Endodermal cell (in vitro differentiated cells): ENCODE measurements around the gene SMDT1. TPM values are rescaled to one million over a fixed set of nuclear protein-coding genes. Genes with fewer than 3 reads are reported as not detected.

Experiments
- DNase-seq: peaks from one replicate; pipeline ENCODE4 v3.0.0-alpha.2; 2017
- H3K27ac ChIP-seq: 2 replicates; pipeline ENCODE4 v1.5.1; 2013; ENCODE audit warnings: mild to moderate bottlenecking, low read depth, low read length, moderate library complexity
- H3K27me3 ChIP-seq: 2 replicates; pipeline ENCODE4 v1.6.1; 2013; ENCODE audit warnings: mild to moderate bottlenecking, low read length, moderate library complexity; ENCODE audit not compliant: insufficient read depth, control insufficient read depth, poor library complexity, severe bottlenecking
- H3K36me3 ChIP-seq: 2 replicates; pipeline ENCODE4 v1.7.0; 2013; ENCODE audit warnings: mild to moderate bottlenecking, low read length, moderate library complexity; ENCODE audit not compliant: control insufficient read depth, insufficient read depth
- H3K4me1 ChIP-seq: one replicate; pipeline ENCODE4 v1.7.0; 2013; ENCODE audit warnings: low read length; ENCODE audit not compliant: control insufficient read depth, insufficient read depth
- H3K4me3 ChIP-seq: 2 replicates; pipeline ENCODE4 v1.5.1; 2013; ENCODE audit warnings: mild to moderate bottlenecking, low read length, moderate library complexity
- H3K9ac ChIP-seq: 2 replicates; pipeline ENCODE4 v1.6.1; 2013; ENCODE audit warnings: mild to moderate bottlenecking, low read length, moderate library complexity; ENCODE audit not compliant: poor library complexity, severe bottlenecking; ENCODE audit errors: extremely low read depth
- H3K9me3 ChIP-seq: 2 replicates; pipeline ENCODE4 v1.6.1; 2013; ENCODE audit warnings: mild to moderate bottlenecking, low read length, moderate library complexity; ENCODE audit not compliant: control insufficient read depth
- H3K27ac Mint-ChIP-seq: 2 replicates; pipeline ENCODE4 v1.8.0; 2020; ENCODE audit warnings: mixed read lengths
- H3K27me3 Mint-ChIP-seq: 2 replicates; pipeline ENCODE4 v1.8.0; 2021; ENCODE audit warnings: mild to moderate bottlenecking, mixed read lengths; ENCODE audit not compliant: insufficient read depth
- H3K36me3 Mint-ChIP-seq: 2 replicates; pipeline ENCODE4 v1.8.0; 2020; ENCODE audit warnings: low read depth, mixed read lengths
- H3K4me1 Mint-ChIP-seq: 2 replicates; pipeline ENCODE4 v1.8.0; 2020; ENCODE audit warnings: mixed read lengths
- H3K4me3 Mint-ChIP-seq: 2 replicates; pipeline ENCODE4 v1.8.0; 2020; ENCODE audit warnings: mild to moderate bottlenecking, moderate library complexity, mixed read lengths
- H3K9me3 Mint-ChIP-seq: 2 replicates; pipeline ENCODE4 v1.8.0; 2020; ENCODE audit warnings: mild to moderate bottlenecking, mixed read lengths
- WGBS, 2 experiments: methylation state at CpG; one replicate each; pipeline versions ENCODE4 v1.1.5 to v1.1.7; 2013; ENCODE audit warnings: missing lambda C conversion rate in 2 of 2, mixed read lengths in 1 of 2; ENCODE audit not compliant: insufficient coverage in 1 of 2, insufficient read length in 1 of 2; 5-methylcytosine and 5-hydroxymethylcytosine counted together
- long read RNA-seq, 4 experiments: library from polyadenylated mRNA in 2 of 4; library from RNA in 1 of 4; library from capped mRNA in 1 of 4; stranded (forward) in 3 of 4; unstranded in 1 of 4; transcript quantifications; one replicate each; pipeline ENCODE4 v2.0.0, GENCODE V29; 2020 to 2021; ENCODE audit warnings: inconsistent platforms in 1 of 4
- polyA plus RNA-seq, 2 experiments: library from polyadenylated mRNA; stranded (reverse); fragments of 50-300 nt; gene quantifications; one replicate each; pipeline ENCODE4 v1.2.3, GENCODE V29; 2013
- total RNA-seq, 2 donors: library from RNA; stranded (reverse); fragmentation: NEBNext Ultra II Directional in 1 of 2; extraction: Animal tissue kit (Norgen Biotek cat#: 25700) in 1 of 2; gene quantifications; 2 replicates in 1 of 2; 3 replicates in 1 of 2; pipeline ENCODE4 v1.2.1, GENCODE V29; 2021
- TF ChIP-seq, protein P1 (sequence below): fragments of 200-600 bp; sonication (generic); conservative IDR thresholded peaks from 2 replicates; pipeline ENCODE4 v1.5.0; 2021; ENCODE audit warnings: antibody characterized with exemption, mild to moderate bottlenecking

Gene SMDT1, protein sequence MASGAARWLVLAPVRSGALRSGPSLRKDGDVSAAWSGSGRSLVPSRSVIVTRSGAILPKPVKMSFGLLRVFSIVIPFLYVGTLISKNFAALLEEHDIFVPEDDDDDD
- total RNA-seq: 10 to 100 TPM; 29.5 to 41.3 TPM
- polyA plus RNA-seq (2013, experiment 1 of 2): 78.4 TPM
- 71.9 TPM for polyA plus RNA-seq (2013, experiment 2 of 2)
- long read RNA-seq, experiment 1, transcript SMDT1-201 (3 exons, 1,567 nt): major isoform, 19 of 21 reads
- long read RNA-seq, experiment 1, partial matches to known transcripts: 1 of 21 reads
- long read RNA-seq, experiment 1, other reads (novel, unspliced or antisense): 0 of 21 reads
- long read RNA-seq, experiment 2, transcript SMDT1-201 (3 exons, 1,567 nt): major isoform, 24 of 27 reads
- long read RNA-seq, experiment 2, partial matches to known transcripts: 0 of 27 reads
- long read RNA-seq, experiment 2, other reads (novel, unspliced or antisense): 1 of 27 reads
- long read RNA-seq, experiment 3, transcript SMDT1-201 (3 exons, 1,567 nt): major isoform, 9 of 11 reads
- long read RNA-seq, experiment 3, partial matches to known transcripts: 0 of 11 reads
- long read RNA-seq, experiment 3, other reads (novel, unspliced or antisense): 2 of 11 reads
- long read RNA-seq, experiment 4, transcript SMDT1-201 (3 exons, 1,567 nt): major isoform, 23 of 25 reads
- long read RNA-seq, experiment 4, partial matches to known transcripts: 0 of 25 reads
- long read RNA-seq, experiment 4, other reads (novel, unspliced or antisense): 0 of 25 reads

DNA sequence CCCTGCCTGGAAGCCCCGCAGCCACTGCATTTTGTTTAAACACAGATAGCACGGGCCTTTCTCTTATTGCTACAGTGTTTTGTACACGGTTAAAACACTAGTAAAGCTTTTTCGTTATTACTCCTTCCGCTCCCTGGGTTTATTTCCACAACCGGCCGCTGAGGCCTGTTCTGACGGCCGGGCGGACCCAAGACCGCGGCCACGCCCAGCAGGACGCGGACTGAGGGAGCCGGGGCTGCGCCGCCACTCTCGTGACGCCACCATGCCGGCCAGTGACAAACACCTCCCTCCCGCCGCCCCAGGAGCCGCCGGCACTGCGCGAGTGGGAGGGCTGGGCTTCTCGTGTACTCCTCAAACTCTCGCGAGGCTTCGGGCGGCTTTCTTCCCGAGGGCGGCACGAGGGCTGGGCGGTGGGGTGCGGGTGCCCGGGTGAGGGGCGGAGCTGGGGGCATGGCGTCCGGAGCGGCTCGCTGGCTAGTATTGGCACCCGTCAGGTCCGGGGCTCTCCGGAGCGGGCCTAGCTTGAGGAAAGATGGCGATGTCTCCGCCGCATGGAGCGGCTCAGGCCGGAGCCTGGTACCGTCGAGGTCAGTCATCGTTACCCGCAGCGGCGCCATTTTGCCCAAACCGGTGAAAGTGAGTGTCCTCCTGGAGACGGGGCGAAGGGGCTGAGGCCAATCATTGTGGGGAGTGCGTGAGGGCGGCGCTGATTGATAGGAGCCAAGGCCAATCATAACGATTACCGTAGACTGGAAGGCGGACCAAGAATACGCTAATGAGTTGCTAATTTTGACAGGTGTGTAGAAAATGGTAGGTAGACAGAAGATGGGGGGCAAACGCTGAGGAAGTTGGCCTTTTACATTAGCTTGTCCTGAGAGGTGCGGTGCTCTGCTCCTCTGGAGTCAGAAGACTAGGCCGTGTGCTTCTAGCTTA is at the start of gene SMDT1:
Gene SMDT1 (plus strand): TSS at position 382 of the 933 bp plus-strand sequence. CDS start 69 bp downstream, at position 451.
- H3K9me3 Mint-ChIP-seq: no peaks in the 10 kb centered on the region
- 3 to 5% methylated on average over 11 to 71 of the region's 71 CpGs for WGBS, 2 experiments
- H3K27me3 Mint-ChIP-seq: no peaks in the 10 kb centered on the region
- Histone ChIP-seq H3K9me3 (no peaks in the 10 kb centered on the region), H3K27ac (peak within 1 kb of the TSS; percentile 94), H3K9ac (peak within 1 kb of the TSS; percentile 84), H3K36me3 (peaks cover 16% of the 10 kb centered on the region), H3K27me3 (no peaks in the 10 kb centered on the region), H3K4me1 (no peaks in the 10 kb centered on the region), H3K4me3 (peak within 1 kb of the TSS; percentile 96)
- peaks cover 26% of the 10 kb centered on the region for H3K36me3 Mint-ChIP-seq
- peak within 1 kb of the TSS; percentile 81 for H3K4me3 Mint-ChIP-seq
- H3K27ac Mint-ChIP-seq: peak within 1 kb of the TSS; percentile 95
- TF ChIP-seq, protein P1, sequence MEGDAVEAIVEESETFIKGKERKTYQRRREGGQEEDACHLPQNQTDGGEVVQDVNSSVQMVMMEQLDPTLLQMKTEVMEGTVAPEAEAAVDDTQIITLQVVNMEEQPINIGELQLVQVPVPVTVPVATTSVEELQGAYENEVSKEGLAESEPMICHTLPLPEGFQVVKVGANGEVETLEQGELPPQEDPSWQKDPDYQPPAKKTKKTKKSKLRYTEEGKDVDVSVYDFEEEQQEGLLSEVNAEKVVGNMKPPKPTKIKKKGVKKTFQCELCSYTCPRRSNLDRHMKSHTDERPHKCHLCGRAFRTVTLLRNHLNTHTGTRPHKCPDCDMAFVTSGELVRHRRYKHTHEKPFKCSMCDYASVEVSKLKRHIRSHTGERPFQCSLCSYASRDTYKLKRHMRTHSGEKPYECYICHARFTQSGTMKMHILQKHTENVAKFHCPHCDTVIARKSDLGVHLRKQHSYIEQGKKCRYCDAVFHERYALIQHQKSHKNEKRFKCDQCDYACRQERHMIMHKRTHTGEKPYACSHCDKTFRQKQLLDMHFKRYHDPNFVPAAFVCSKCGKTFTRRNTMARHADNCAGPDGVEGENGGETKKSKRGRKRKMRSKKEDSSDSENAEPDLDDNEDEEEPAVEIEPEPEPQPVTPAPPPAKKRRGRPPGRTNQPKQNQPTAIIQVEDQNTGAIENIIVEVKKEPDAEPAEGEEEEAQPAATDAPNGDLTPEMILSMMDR: no peak
- peaks cover 10% of the 10 kb centered on the region for H3K4me1 Mint-ChIP-seq
- DNase-seq: peak; percentile 98

DNA sequence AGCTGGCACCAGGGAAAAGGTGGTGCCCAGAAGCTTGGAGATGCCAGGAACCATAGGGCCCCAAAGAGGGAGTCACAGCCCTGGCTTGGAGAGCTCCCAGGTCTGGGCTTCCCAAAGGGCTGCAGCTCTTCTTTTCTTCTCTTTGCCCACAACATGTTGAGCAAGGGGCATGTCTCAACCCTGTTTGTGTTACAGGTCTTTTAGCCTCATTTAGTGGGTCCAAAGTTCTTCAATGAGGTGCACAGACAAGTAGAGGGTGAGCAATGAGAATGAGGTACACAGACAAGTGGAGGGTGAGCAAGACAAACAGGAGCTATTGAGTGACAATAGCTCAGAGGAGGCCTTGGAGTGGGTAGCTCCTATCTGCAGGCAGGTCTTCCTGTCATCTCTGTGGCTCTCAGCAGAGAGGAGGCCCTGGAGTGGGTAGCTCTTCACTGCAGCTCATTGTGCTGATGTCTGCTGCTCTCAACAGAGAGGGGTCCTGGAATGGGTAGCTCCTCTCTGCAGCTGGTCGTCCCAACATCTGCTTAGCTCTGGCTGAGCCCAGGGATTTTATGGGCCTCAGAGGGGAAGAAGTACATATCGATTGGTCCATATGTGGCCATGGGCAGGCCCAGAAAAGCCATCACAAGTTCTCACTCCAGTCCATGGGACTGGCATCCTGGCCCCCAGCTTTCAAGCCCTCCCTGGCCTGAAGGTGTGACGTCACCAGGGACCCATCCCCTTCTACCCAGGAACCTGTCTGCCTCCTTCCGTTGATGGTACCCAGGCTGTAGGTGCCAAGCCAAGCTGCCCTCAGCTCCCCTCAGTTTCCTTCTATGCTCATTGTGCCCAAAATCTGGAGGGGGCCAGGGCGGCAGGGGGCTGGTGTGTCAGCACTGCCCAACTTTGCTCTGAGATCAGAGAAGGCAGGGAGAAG is 46.0 kb upstream of the SMDT1 start:
- Histone ChIP-seq H3K9me3 (peaks cover 18% of the 10 kb centered on the region), H3K4me1 (no peaks in the 10 kb centered on the region), H3K9ac (no peak overlapping the region), H3K27me3 (peaks cover 6% of the 10 kb centered on the region), H3K4me3 (no peak overlapping the region), H3K36me3 (no peaks in the 10 kb centered on the region), H3K27ac (no peak overlapping the region)
- Mint-ChIP-seq H3K9me3 (peaks cover 28% of the 10 kb centered on the region), H3K4me3 (no peak overlapping the region), H3K27me3 (peaks cover 15% of the 10 kb centered on the region), H3K27ac (no peak overlapping the region), H3K4me1 (no peaks in the 10 kb centered on the region), H3K36me3 (peaks cover 3% of the 10 kb centered on the region)
- DNase-seq: no peak
- TF ChIP-seq, protein P1: no peak
- WGBS, 2 experiments: 85 to 86% methylated on average over 5 of the region's 5 CpGs
